Inflammatory macrophage treated with lipopolysaccharide for 4 hours (primary cell): ENCODE measurements around the gene NUDT3.
A peak's percentile ranks its signal among the peaks of the same experiment; 100 is the strongest.

Experiments used
- DNase-seq: peaks from one replicate; pipeline ENCODE4 v3.0.0-alpha.2; 2020

NUDT3 gene

GRCh38 chr6:34318499-34319470, 73.7 kb downstream of the NUDT3 start:
- no peak for DNase-seq

DNA sequence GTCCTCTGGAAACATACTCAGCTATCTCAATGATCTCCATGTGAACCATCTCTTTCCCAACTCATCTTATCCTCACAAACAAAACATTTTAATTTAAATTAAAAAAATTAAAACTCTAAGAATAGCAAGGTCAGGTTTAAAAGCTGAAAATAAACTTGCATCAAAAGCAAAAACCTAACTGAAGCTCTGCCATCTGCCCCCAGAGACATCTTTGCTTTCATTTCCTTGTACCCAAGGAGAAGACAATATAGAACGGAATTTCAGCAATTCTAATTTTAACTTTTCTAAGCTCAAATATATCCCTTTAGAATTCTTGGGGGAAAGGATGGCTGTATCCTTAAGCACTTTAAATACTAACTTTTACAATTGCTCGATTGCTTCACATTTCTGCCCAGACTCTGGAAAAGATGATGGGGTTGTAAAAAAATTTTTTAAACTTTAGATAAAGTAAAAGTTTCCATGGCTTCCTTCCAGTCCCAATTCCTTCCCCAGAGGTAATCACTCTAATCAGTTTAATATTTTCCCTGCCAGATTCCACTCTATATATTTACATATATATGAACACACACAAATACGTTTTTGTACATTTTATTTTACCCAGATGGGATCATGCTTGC, 74.5 kb downstream of the NUDT3 start:
- DNase-seq, result no peak

DNA sequence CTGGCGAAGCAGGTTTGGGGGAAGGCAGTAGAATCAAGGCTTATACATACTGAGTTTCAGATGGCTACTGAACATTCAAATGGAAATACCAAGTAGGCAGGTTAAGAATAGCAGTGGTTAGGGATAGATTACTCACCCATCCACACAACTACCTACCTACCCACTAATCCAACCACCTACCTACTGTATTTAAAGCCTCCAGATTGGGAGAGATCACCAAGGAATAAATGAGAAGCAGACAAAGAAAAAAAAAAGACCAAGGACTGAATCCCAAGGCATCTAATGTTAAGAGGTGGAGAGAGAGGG, 75.3 kb downstream of the NUDT3 start:
- no peak for DNase-seq

DNA sequence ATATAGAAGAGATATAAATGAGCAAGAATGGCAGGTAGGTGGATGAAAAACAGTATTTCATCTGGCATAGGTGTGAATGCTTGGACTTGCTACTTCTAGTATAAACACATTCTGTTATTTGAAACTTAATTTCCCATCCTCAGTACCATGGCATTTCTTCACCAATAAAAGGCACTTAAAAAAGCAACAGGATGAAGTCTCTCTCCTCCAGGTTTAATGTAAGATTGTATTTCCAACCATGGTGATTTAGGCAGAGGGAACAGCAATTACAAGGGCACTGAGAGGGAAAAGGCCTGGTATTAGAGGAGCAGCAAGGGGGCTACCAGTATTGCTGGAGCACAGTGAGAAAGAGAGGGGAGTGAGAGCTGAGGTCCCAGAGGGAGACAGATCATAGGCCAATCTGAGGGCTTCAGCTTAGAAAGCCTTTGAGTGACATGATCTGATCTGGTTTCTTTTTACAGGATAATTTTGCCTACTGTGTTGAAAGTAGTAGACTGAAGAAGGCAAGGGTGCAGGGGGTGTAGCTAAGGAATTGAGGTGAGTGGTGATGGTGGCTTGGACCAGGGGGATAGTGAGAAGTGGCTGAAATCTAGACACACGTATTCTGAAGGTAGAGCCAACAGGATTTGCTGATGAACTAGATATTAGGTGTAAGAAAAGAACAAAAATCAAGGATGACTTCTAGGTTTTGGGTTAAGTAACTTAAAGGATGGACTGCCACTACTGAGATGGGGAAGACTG, 75.9 kb downstream of the NUDT3 start:
- DNase-seq, result no peak

DNA sequence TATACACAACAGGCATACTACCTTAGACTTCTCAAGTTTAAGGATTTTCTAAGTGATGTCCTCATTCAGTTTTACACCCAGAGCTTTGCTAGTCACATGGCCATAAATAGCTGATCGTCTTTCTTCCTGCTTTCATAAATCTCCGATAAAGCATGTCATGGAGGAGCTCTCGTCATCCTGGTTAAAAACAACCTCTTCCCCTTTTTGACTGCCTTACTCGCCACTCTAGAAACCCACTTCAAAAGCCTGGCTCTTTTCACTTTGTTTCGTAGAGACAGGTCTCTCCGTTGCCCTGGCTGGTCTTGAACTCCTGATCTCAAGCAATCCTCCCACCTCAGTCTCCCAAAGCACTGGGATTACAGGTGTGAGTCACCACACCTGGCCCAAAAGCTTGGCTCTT, 76.7 kb downstream of the NUDT3 start:
- DNase-seq, result peak; percentile 90

DNA sequence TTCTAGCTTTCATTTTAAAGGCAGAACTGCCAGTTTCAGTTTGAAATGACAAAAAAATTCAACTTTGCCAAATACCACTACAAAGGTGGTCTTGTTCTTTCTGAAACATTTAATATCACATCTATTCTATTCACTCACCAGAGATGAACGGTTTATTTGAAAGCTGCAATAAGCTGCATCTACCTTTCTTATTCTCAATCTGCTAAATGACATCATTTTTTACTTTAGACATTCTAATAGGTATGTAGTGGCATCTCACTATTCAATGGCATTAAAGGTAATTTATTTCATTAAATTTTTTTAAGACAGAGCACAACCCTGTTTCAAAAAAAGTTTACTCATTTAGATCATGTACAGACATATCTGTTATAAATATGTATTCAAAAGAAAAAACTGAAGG, 77.2 kb downstream of the NUDT3 start:
- no peak for DNase-seq

DNA sequence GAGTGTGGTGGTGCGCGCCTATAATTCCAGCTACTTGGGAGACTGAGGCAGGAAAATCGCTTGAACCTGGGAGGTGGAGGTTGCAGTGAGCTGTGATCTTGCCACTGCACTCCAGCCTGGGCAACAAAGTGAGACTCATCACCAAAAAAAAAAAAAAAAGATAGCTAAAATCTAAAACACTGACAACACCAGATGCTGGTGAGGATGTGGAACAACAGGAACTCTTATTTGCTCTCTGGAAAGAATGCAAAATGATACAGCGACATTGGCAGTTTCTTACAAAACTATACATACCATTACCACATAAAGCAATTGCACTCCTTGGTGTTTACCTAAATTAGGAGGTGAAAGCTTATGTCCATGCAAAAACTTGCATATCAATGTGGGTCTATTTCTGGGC, 80.2 kb downstream of the NUDT3 start:
- DNase-seq, result no peak

DNA sequence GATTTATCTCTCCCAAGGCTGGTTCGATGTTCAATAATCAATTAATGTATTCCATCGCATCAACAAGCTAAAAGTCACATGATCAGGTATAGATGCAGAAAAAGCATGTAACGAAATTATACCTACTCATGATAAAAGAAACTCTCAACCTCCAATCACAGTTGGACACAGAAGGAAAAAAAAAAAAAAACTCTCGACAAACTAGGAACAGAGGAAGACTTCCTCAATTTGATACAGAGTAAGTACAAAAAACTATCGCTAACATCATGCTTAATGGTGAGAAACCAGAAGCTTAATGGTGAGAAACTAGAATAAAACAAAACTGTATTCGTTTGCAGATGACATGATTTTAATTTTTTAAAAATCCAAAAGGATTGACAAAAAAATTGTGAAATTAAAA, 81.7 kb downstream of the NUDT3 start:
- DNase-seq, result peak; percentile 36

GRCh38 chr6:34308483-34308882, 84.0 kb downstream of the NUDT3 start:
- DNase-seq, result no peak

- no peak for DNase-seq
Observed at GRCh38 chr6:34305982-34306708, 86.3 kb downstream of the NUDT3 start.

GRCh38 chr6:34305497-34305896, 87.0 kb downstream of the NUDT3 start:
- DNase-seq, result no peak

GRCh38 chr6:34304164-34304563, 88.3 kb downstream of the NUDT3 start:
- DNase-seq, result no peak

DNA sequence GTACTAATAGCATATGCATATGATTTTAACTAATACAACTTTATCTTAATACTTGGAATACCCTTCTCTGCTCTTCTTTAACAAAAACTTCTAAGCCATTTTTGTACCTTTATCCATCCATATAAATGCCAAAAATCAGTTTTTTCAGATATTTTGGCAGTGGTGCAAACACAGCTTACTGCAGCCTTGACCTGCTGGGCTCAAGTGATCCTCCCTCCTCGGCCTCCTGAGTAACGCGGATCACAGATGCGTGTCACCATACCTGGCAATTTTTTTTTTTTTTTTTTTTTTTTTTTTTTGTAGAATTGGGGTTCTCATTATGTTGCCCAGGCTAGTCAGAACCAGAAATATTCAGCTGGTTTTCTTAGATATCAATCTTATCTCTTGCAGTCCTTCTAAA, 89.5 kb downstream of the NUDT3 start:
- no peak for DNase-seq

DNA sequence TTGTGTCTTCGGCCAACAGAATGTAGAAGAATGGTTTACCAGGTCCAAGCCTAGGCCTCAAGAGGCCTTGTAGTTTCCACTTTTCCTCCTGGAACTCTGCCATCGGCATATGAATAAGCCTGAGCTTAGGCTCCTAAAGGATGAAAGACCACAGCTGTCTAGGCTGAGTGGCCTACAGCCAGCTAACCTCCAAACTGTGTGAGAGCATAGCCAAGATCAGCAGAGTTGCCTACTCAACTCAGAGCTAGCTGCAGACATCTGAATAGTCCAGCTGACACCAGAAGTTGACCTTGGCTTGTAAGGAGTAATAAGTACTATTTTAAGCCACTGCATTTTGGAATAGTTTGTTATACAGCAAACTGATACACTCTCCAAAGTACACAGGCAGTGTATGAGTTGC, 91.1 kb downstream of the NUDT3 start:
- no peak for DNase-seq

DNA sequence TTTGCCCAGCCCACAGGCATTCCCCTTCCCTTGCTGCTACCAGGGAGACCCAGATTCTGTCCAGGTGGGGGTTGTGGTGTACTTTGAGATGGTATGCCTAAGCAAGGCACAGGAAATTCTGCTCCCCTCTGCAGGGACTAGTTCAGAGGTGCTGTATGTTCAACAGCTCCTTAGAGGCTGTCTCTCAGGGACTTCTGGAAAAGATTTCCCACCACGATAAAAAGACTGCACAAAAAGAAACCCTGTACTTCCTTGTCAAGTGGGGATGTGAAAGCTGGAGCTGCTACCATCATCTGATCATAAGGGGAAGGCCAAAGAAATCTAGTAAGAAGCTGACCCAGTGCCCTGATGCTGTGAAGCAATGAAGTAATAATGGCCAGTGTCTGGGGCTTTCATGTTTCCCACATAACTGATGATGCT, 92.1 kb downstream of the NUDT3 start:
- DNase-seq, result peak; percentile 90

GRCh38 chr6:34298941-34299340, 93.5 kb downstream of the NUDT3 start:
- DNase-seq, result no peak

DNA sequence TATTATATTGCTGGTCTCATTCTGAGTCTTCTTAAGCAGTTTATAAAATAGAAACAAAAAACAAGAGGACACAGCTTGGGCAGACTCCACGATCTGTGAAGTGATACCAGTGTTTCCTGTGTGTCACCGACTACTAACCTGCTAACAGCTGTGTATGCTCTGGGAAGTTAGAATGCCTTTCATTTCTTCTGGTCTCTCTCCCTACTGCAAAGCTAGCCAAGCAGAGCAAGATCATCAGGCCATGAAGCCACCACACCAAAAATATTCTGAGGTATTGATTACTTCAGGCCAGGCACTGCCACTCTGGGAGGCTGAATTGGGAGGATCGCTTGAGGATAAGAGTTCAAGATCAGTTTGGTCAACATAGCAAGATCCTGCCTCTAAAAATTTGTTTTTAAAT, 96.7 kb downstream of the NUDT3 start:
- DNase-seq, result no peak

- DNase-seq, result no peak
Observed at GRCh38 chr6:34292954-34293353, 99.5 kb downstream of the NUDT3 start.

DNA sequence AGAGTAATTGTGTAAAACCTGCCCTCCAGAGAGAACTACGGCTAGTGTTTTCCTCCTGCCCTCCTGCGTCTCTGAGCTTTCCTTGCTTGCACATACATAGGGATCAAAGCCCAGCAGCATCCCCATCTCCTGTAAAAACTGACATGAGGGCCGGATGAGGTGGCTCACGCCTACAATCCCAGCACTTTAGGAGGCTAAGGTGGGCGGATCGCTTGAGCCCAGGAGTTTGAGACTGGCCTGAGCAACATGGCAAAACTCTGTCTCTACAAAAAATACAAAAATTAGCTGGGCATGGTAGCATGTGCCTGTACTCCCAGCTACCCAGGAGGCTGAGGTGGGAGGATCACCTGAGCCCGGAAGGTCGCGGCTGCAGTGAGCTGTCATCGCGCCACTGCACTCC, 103.3 kb downstream of the NUDT3 start:
- no peak for DNase-seq

- peak; percentile 60 for DNase-seq
Observed at GRCh38 chr6:34288581-34288980, 103.9 kb downstream of the NUDT3 start.

GRCh38 chr6:34285448-34286164, 106.9 kb downstream of the NUDT3 start:
- peak; percentile 56 for DNase-seq
